ENCODE data around the gene FLNB. TPM values are rescaled to one million over a fixed set of nuclear protein-coding genes. Genes with fewer than 3 reads are reported as not detected.

FLNB gene
- polyA plus RNA-seq, 1 of the 3 experiments (the other 2 are of a cell fraction), result 127 TPM

GRCh38 chr3:58020783-58021071 lies 12.5 kb downstream of the FLNB start:
- peaks cover 0 to 5% of the 10 kb centered on the region in 2 experiments for H3K36me3 ChIP-seq (replicated peaks in 1 of 2; ENCODE audit: control insufficient read depth in 1 of 2, insufficient read depth in 2 of 2, low read length in 1 of 2)
- H3K79me2 ChIP-seq (ENCODE audit: insufficient read depth), result peaks cover 100% of the 10 kb centered on the region
- no peak for DNase-seq
- H3K9me2 ChIP-seq, result no peaks in the 10 kb centered on the region
- no peak overlapping the region for H3K27ac ChIP-seq (ENCODE audit: low read depth in 2 of 2, low read length in 1 of 2)
- H3F3A ChIP-seq (replicated peaks; ENCODE audit: insufficient read depth), result peaks cover 23% of the 10 kb centered on the region
- WGBS (ENCODE audit: low lambda C conversion rate), result 79% methylated on average over 7 of the region's 7 CpGs
- CTCF ChIA-PET, result interaction anchor here (0.7 to 1.8 kb wide), 3 partner anchors 12 to 153 kb away, joined by 3 to 5 read pairs (median 5); partner anchors contain the start of gene FLNB
- H3K4me2 ChIP-seq, result peak overlapping the region; percentile 44; the same call in 1 of the 2 replicates
- H3K4me3 ChIP-seq (ENCODE audit: low read depth in 2 of 2, low read length in 1 of 2), result no peak overlapping the region
- POLR2A ChIA-PET, result no interaction called here
- no peaks in the 10 kb centered on the region for H3K9me3 ChIP-seq
- H3K9ac ChIP-seq, result no peak overlapping the region
- H4K20me1 ChIP-seq (ENCODE audit: insufficient read depth), result peaks cover 70% of the 10 kb centered on the region
- peaks cover 15 to 38% of the 10 kb centered on the region in 2 experiments; a peak in 2 of 4 replicates for H3K4me1 ChIP-seq (ENCODE audit: control insufficient read depth in 1 of 2, insufficient read depth in 2 of 2, low read depth in 1 of 2, low read length in 1 of 2)
- no peak overlapping the region for H2AFZ ChIP-seq (ENCODE audit: low read depth)
- H3K27me3 ChIP-seq (ENCODE audit: insufficient read depth), result no peaks in the 10 kb centered on the region
- TF ChIP-seq ELF1 (IDR thresholded peaks at IDR 0.05) (no peak), MEF2A (IDR thresholded peaks at IDR 0.05; ENCODE audit: borderline replicate concordance, low read depth) (no peak), REST (IDR thresholded peaks at IDR 0.05; ENCODE audit: low read depth, low read length) (no peak), CHD2 (IDR thresholded peaks at IDR 0.05; ENCODE audit: low read length, partially characterized antibody) (no peak), FOXM1 (IDR thresholded peaks at IDR 0.05; ENCODE audit: low read depth) (no peak), SIN3A (IDR thresholded peaks at IDR 0.05; ENCODE audit: borderline replicate concordance, low read depth, low read length) (no peak), FOXJ3 (CRISPR knock-in tag; IDR thresholded peaks at IDR 0.05) (no peak), ZBTB33 (IDR thresholded peaks at IDR 0.05; ENCODE audit: borderline replicate concordance, low read depth) (no peak)
- TF ChIP-seq, protein P1, sequence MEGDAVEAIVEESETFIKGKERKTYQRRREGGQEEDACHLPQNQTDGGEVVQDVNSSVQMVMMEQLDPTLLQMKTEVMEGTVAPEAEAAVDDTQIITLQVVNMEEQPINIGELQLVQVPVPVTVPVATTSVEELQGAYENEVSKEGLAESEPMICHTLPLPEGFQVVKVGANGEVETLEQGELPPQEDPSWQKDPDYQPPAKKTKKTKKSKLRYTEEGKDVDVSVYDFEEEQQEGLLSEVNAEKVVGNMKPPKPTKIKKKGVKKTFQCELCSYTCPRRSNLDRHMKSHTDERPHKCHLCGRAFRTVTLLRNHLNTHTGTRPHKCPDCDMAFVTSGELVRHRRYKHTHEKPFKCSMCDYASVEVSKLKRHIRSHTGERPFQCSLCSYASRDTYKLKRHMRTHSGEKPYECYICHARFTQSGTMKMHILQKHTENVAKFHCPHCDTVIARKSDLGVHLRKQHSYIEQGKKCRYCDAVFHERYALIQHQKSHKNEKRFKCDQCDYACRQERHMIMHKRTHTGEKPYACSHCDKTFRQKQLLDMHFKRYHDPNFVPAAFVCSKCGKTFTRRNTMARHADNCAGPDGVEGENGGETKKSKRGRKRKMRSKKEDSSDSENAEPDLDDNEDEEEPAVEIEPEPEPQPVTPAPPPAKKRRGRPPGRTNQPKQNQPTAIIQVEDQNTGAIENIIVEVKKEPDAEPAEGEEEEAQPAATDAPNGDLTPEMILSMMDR (IDR thresholded peaks at IDR 0.05), result no peak

Data from SK-N-SH (cell line).